Measurements from ENCODE around the gene SLC4A7. TPM values are rescaled to one million over a fixed set of nuclear protein-coding genes. Genes with fewer than 3 reads are reported as not detected.
A peak's percentile ranks its signal among the peaks of the same experiment; 100 is the strongest.
"Not testable (repeated sequence)": the region's sequence is repeated elsewhere in the genome, so short reads cannot be mapped to it uniquely, and the experiment has no call there.

Gene SLC4A7
- total RNA-seq, result 26.8 and 39.1 TPM in 2 replicates

- DNase-seq (ENCODE audit: low read depth in 2 of 2), result peak; percentile 97 to 98
Observed at GRCh38 chr3:27484015-27484844, at the start of gene SLC4A7. Gene SLC4A7 (minus strand): TSS chr3:27484384. CDS start chr3:27484126, 258 bp downstream.

DNA sequence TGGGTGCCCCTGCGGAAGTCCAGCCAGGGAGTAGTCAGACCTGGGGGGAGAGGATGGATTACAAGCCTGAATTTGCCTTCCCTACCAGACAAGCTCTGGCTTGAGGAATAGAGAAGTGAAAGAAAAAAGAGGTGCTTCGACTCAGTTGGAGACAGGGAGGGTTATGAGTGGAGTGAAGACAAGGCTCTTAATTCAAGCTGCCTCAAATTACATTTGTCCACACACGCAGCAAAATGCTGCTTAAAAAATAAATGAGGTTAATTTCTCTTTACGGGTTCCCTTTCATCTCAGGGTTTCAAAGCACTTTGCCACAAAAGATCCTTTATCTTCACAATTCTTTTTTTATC lies 49.0 kb upstream of the SLC4A7 start:
- DNase-seq (ENCODE audit: low read depth in 2 of 2), result peak in 1 of 2 donors; percentile 28

DNA sequence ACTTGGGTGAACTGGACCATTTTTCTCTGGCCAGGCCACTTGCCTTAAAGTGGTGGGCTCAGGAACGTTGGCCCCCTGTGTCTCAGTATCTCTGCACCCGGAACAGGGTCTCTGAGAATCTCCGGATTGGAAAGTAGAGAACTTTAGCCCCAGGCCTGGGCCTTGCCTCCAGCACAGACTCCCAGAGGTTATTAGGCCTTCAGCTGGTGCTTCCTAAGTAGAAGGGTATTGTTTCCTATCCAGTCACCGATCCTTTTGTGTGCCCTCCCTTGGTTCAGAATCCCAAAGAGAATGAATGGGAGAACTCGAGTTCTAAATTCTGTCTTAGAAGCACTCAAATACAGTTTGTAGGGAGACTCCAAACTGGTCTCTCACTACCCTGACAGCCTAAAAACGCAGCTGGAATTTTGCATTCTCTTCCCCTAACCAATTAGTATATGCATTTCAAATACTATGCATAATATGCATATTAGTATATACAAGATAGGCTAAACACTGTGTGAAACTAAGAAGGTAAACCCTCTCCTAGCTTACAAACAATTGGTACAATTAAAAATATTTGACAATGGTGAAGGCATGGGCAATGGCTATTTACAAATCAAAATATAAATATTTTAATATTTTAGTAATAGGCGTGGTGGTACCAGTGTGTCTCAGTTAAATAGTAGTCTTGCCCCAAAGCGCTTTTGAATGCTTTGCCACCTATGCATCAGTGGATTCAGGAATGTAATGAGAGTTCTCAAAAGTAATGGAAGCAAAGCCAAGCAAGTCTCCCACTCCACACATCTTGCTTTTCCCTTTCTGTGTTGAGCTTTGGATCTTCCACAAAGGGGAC lies 48.5 kb upstream of the SLC4A7 start:
- no peak for DNase-seq (ENCODE audit: low read depth in 2 of 2)

- DNase-seq (ENCODE audit: low read depth in 2 of 2), result not testable (repeated sequence)
Observed at GRCh38 chr3:27531193-27531751, 47.1 kb upstream of the SLC4A7 start.

DNA sequence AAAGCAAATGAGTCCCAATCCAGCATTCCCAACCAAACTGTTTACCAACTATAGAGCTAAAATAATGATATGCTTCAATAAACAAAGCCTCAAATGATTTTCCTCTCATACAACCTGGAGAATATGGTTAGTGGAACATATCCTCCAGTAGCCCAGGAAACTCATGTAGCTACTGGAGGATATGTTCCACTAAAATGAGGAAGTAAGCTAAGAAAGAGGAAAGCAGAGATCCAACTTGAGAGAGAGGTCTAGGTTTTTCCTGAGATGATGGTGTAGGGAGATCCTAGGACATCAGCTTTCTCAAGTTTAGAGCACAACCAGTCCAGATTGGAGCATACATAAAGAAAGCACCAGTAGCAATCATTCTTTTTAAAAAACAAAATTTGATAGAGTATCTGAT lies 44.6 kb upstream of the SLC4A7 start:
- no peak for DNase-seq (ENCODE audit: low read depth in 2 of 2)

- no peak for DNase-seq (ENCODE audit: low read depth in 2 of 2)
Observed at GRCh38 chr3:27526614-27527315, 42.6 kb upstream of the SLC4A7 start.

- DNase-seq (ENCODE audit: low read depth in 2 of 2), result no peak
Observed at GRCh38 chr3:27521872-27522265, 37.7 kb upstream of the SLC4A7 start.

DNA sequence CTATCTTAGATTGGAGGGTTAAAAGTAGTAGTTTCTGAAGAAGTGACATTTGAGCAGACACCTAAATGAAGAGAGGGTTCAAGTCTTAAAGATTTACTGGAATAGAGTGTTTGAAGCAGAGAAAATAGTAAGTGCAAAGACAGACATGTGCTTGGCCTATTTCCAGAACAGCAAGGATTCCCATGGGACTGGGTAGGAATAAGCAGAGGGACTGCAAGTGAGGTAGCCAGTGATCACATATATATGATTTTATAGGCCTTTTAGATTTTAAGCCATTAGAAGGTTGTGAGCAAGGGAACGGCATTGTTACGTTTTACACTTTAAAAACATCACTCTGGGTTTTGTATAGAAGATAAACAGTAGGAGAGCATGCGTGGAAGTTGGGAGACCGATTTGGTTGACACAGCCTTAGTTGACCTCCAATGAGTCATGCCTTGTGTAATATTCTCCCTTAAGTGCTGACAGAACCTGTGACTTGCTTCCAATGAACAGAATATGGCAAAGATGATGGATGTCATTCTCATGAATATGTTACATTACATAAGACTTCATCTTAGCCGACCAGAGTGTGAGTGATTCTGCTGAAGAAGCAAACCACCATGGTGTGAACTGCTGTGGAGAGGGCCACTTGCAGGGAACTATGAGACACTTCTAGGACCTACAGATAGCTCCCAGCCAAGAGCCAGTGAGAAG lies 37.1 kb upstream of the SLC4A7 start:
- DNase-seq (ENCODE audit: low read depth in 2 of 2), result peak; percentile 41 to 84

GRCh38 chr3:27511724-27512422 lies 27.7 kb upstream of the SLC4A7 start:
- DNase-seq (ENCODE audit: low read depth in 2 of 2), result no peak

- DNase-seq (ENCODE audit: low read depth in 2 of 2), result no peak
Observed at GRCh38 chr3:27509376-27509775, 25.2 kb upstream of the SLC4A7 start.

DNA sequence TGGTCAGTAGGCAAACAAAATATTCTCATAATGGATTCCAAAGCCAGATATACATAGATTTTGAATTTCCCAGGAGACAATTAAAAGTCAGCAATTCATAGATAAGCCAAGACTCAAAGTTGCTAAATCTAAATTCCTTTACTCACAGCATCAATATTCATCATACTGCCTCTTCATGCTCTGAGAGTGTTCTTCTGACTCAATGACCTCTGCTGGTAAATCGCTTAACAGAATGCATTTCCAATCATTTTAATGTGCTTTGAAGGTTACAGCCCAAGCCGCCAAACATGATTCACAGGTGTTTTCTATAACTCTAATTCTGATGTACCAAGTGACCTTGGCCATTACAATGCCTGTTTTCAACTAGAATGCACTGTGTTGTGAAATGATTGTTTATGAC lies 24.2 kb upstream of the SLC4A7 start:
- no peak for DNase-seq (ENCODE audit: low read depth in 2 of 2)

- DNase-seq (ENCODE audit: low read depth in 2 of 2), result peak; percentile 35 to 77
Observed at GRCh38 chr3:27507515-27508266, 23.5 kb upstream of the SLC4A7 start.

DNA sequence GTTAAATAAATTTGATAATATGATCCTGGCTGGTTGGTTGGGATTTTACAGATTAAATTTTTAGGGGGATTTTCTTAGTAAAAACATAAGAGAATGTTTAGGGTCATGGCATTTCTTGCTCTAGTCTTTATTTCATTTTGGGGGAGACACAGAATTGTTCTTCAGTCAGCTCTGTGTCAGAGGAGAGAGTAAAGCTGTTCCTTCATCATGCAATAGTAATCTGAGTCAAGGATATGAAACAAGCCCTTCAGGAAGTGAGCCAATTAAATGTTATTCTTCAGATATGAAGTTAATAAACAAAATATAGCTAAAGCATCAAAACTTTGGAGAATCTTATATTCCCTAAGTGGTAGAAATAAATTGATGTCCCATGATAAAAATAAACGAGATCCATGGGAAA lies 22.9 kb upstream of the SLC4A7 start:
- peak in 1 of 2 donors; percentile 36 for DNase-seq (ENCODE audit: low read depth in 2 of 2)

DNA sequence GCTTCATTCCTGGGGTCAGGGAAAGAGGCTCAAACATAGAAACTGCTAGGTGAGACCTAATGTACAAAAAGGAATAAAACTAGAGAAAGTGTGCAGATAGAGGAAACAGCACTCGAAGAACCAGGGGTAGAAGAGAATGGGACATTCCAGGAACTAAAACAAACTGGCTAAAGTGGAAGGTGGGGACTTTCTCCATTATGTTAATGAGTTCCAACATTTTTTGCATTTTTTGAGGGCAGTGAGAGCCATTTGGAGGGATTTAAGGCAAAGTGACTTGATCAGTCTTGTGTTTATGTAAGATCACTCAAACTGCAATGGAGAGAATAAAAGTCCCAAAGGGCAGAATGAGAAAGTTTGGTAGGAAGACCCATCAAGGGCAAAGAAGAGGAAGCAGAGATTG lies 20.6 kb upstream of the SLC4A7 start:
- DNase-seq (ENCODE audit: low read depth in 2 of 2), result no peak

GRCh38 chr3:27503526-27503925 lies 19.3 kb upstream of the SLC4A7 start:
- DNase-seq (ENCODE audit: low read depth in 2 of 2), result no peak

DNA sequence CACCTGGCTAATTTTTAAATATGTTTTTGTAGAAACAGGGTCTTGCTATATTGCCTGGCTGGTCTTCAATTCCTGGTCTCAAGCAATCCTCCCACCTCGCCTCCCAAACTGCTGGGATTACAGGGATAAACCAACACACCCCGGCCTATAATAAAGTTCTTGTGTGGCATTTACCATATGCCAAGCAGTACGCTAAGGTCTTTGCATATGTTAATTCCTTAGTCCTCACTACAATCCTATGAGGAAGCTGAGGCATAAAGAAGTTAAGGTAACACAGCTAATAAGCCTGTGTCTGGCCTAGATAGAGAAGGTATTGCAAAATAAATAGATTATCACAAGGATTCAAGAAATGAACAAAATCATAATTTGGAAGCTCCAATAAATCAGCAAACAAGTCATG lies 17.6 kb upstream of the SLC4A7 start:
- no peak for DNase-seq (ENCODE audit: low read depth in 2 of 2)

GRCh38 chr3:27500986-27501385 lies 16.8 kb upstream of the SLC4A7 start:
- DNase-seq (ENCODE audit: low read depth in 2 of 2), result no peak

DNA sequence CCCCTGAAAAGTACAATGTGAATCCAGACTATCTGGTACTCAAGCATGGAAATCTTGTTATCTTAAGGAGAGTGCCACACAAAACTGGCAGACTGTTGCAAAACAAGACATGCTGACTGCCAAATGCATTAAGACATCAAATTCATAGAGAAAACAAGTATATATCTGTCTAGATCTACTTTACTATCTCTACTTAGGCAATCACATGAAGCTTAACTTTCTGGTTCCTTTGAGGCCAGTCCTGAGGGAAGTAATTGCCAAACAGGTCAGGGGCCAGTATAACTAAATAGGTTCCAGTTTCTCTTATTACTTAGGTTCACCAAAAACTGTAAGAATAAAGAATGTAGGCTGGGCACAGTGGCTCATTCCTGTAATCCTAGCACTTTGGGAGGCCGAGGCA lies 15.9 kb upstream of the SLC4A7 start:
- no peak for DNase-seq (ENCODE audit: low read depth in 2 of 2)

GRCh38 chr3:27494784-27495183 lies 10.6 kb upstream of the SLC4A7 start:
- no peak for DNase-seq (ENCODE audit: low read depth in 2 of 2)

DNA sequence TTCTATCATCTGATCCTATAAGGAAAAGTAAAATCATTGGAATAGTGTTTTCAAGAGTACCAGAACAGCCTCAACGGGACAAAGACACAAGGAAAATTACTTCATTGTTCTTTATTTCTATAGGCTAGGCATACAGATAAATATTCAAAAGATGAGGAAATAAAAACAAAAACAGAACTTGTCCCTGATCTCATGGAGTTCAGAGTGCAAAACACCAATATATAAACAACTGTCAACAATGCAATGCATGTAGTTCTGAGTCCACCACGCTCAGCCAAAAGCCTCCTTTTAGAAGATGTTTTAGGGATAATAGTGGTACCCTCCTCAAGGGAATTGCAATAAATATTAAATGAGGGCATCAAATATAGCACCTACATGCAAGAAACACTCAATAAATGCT lies 4.6 kb upstream of the SLC4A7 start:
- no peak for DNase-seq (ENCODE audit: low read depth in 2 of 2)

Data from lung microvascular endothelial cell (primary cell).